Measurements from ENCODE around the gene S1PR1. TPM values are rescaled to one million over a fixed set of nuclear protein-coding genes. Genes with fewer than 3 reads are reported as not detected.
"Not testable (repeated sequence)": the region's sequence is repeated elsewhere in the genome, so short reads cannot be mapped to it uniquely, and the experiment has no call there.

The S1PR1 gene
- total RNA-seq, 6 experiments from 2014 or later = 9.0 to 14.8 (median 9.3) TPM

- DNase-seq (no peak), ATAC-seq (no peak)
- no peaks in the 10 kb centered on the region for H3K36me3 ChIP-seq
- no peaks in the 10 kb centered on the region for H3K4me1 ChIP-seq
- H3K27me3 ChIP-seq = no peaks in the 10 kb centered on the region
- H3K9me3 ChIP-seq = no peaks in the 10 kb centered on the region
- TF ChIP-seq, protein P1, sequence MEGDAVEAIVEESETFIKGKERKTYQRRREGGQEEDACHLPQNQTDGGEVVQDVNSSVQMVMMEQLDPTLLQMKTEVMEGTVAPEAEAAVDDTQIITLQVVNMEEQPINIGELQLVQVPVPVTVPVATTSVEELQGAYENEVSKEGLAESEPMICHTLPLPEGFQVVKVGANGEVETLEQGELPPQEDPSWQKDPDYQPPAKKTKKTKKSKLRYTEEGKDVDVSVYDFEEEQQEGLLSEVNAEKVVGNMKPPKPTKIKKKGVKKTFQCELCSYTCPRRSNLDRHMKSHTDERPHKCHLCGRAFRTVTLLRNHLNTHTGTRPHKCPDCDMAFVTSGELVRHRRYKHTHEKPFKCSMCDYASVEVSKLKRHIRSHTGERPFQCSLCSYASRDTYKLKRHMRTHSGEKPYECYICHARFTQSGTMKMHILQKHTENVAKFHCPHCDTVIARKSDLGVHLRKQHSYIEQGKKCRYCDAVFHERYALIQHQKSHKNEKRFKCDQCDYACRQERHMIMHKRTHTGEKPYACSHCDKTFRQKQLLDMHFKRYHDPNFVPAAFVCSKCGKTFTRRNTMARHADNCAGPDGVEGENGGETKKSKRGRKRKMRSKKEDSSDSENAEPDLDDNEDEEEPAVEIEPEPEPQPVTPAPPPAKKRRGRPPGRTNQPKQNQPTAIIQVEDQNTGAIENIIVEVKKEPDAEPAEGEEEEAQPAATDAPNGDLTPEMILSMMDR (IDR thresholded peaks at IDR 0.05) = no peak
- no peak for TF ChIP-seq POLR2A (IDR thresholded peaks at IDR 0.05)
- no peak overlapping the region for H3K27ac ChIP-seq
- intact Hi-C loops (cut with DNase I) = no loop called here
- no peak overlapping the region for H3K4me3 ChIP-seq
These were observed 31.4 kb upstream of the S1PR1 start for GRCh38 chr1:101205457-101205856.

DNA sequence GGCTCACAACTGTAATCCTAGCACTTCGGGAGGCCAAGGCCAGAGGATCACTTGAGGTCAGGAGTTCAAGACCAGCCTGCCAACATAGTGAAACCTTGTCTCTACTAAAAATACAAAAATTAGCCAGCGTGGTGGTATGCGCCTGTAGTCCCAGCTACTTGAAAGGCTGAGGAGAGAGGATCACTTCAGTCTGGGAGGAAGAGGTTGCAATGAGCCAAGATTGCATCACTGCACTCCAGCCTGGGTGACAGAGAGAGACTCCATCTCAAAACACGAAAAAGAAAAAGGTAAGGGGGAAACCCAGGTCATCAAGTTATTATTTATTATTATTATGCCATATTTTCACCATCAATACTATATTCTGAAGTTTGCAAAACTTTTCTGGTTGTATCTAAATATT is 30.7 kb upstream of the S1PR1 start:
- intact Hi-C loops (cut with DNase I); H3K27ac ChIP-seq; H3K27me3 ChIP-seq; H3K36me3 ChIP-seq; DNase-seq; H3K9me3 ChIP-seq; H3K4me1 ChIP-seq; ATAC-seq; H3K4me3 ChIP-seq: not testable (repeated sequence)
- WGBS (ENCODE audit: insufficient coverage, low coverage, low lambda C conversion rate, missing lambda C conversion rate) = 66% methylated on average over 4 of the region's 4 CpGs

- ATAC-seq; intact Hi-C loops (cut with DNase I); H3K4me1 ChIP-seq; H3K4me3 ChIP-seq; H3K27me3 ChIP-seq; DNase-seq; H3K27ac ChIP-seq; H3K36me3 ChIP-seq; H3K9me3 ChIP-seq: not testable (repeated sequence)
- 94% methylated on average over 8 of the region's 9 CpGs for whole genome bisulfite sequencing (ENCODE audit: insufficient coverage, low coverage, low lambda C conversion rate, missing lambda C conversion rate)
These were observed 29.5 kb upstream of the S1PR1 start for GRCh38 chr1:101207271-101207670.

GRCh38 chr1:101207891-101208290 is 28.9 kb upstream of the S1PR1 start:
- Histone ChIP-seq H3K27ac (no peak overlapping the region), H3K4me3 (no peak overlapping the region), H3K27me3 (no peaks in the 10 kb centered on the region), H3K4me1 (no peaks in the 10 kb centered on the region), H3K9me3 (no peaks in the 10 kb centered on the region), H3K36me3 (no peaks in the 10 kb centered on the region)
- WGBS (ENCODE audit: insufficient coverage, low coverage, low lambda C conversion rate, missing lambda C conversion rate) = 62% methylated on average over 2 of the region's 2 CpGs
- TF ChIP-seq, protein P1 (IDR thresholded peaks at IDR 0.05) = no peak
- no peak for TF ChIP-seq POLR2A (IDR thresholded peaks at IDR 0.05)
- intact Hi-C loops (cut with DNase I) = no loop called here
- ATAC-seq = no peak
- no peak for DNase-seq

GRCh38 chr1:101215363-101216011 is 21.3 kb upstream of the S1PR1 start:
- no peaks in the 10 kb centered on the region for H3K9me3 ChIP-seq
- intact Hi-C loops (cut with DNase I) = no loop called here
- TF ChIP-seq, protein P1 (IDR thresholded peaks at IDR 0.05) = no peak
- TF ChIP-seq POLR2A (IDR thresholded peaks at IDR 0.05) = no peak
- no peaks in the 10 kb centered on the region for H3K36me3 ChIP-seq
- H3K27ac ChIP-seq = no peak overlapping the region
- no peak overlapping the region for H3K4me3 ChIP-seq
- DNase-seq (no peak), ATAC-seq (no peak)
- WGBS (ENCODE audit: insufficient coverage, low coverage, low lambda C conversion rate, missing lambda C conversion rate) = 91% methylated on average over 5 of the region's 6 CpGs
- no peaks in the 10 kb centered on the region for H3K27me3 ChIP-seq
- H3K4me1 ChIP-seq = peaks cover 0 to 19% (median 4%) of the 10 kb centered on the region in 4 donors

GRCh38 chr1:101216623-101217022 is 20.2 kb upstream of the S1PR1 start:
- intact Hi-C loops (cut with DNase I) = no loop called here
- Histone ChIP-seq H3K27me3 (no peaks in the 10 kb centered on the region), H3K4me3 (no peak overlapping the region), H3K9me3 (no peaks in the 10 kb centered on the region), H3K36me3 (no peaks in the 10 kb centered on the region), H3K4me1 (peaks cover 0 to 19% (median 4%) of the 10 kb centered on the region in 4 donors), H3K27ac (no peak overlapping the region)
- ATAC-seq (peak in 2 of 4 donors; percentile 27 to 32), DNase-seq (no peak)
- WGBS (ENCODE audit: insufficient coverage, low coverage, low lambda C conversion rate, missing lambda C conversion rate) = 11% methylated on average over 2 of the region's 2 CpGs
- TF ChIP-seq POLR2A (IDR thresholded peaks at IDR 0.05) = no peak
- TF ChIP-seq, protein P1 (IDR thresholded peaks at IDR 0.05) = no peak
